SK-N-SH treated with all-trans-retinoic acid at 6 μM for 48 hours (cell line): ENCODE measurements around the gene SREBF2.

Experiments used
- ATAC-seq: fragments of 200-7000 bp; cut with Tn5 transposase; 3 replicates; pipeline ENCODE4 v1.9.1; 2020; ENCODE audit warnings: mild to moderate bottlenecking, moderate library complexity
- ARNTL ChIP-seq: fragments of 450-650 bp; formaldehyde crosslinking; IDR thresholded peaks from 2 replicates; pipeline ENCODE4 v1.5.0; 2020; ENCODE audit warnings: low read depth, mild to moderate bottlenecking, moderate library complexity, borderline replicate concordance
- BACH2 ChIP-seq: fragments of 250-450 bp; sonication (Bioruptor Pico); IDR thresholded peaks from 2 replicates; pipeline ENCODE4 v1.9.0; 2021; ENCODE audit warnings: mild to moderate bottlenecking, borderline replicate concordance
- CREB5 ChIP-seq: fragments of 250-450 bp; sonication (Bioruptor Pico); IDR thresholded peaks from 2 replicates; pipeline ENCODE4 v1.5.1; 2020; ENCODE audit warnings: low read depth, mild to moderate bottlenecking, moderate library complexity
- CSDC2 ChIP-seq: fragments of 250-450 bp; sonication (Bioruptor Pico); IDR thresholded peaks from 2 replicates; pipeline ENCODE4 v1.5.0; 2020; ENCODE audit warnings: mild to moderate bottlenecking, moderate library complexity
- GLIS3 ChIP-seq: fragments of 250-450 bp; sonication (Bioruptor Pico); IDR thresholded peaks from 2 replicates; pipeline ENCODE4 v1.5.0; 2020; ENCODE audit warnings: mild to moderate bottlenecking, moderate library complexity
- OSR1 ChIP-seq: fragments of 250-450 bp; sonication (Bioruptor Pico); IDR thresholded peaks from 2 replicates; pipeline ENCODE4 v1.8.0; 2022; ENCODE audit warnings: moderate library complexity, mild to moderate bottlenecking, inconsistent platforms
- PATZ1 ChIP-seq: fragments of 250-450 bp; sonication (Bioruptor Pico); IDR thresholded peaks from 2 replicates; pipeline ENCODE4 v1.8.0; 2020; ENCODE audit warnings: mild to moderate bottlenecking, moderate library complexity, borderline replicate concordance
- POU6F1 ChIP-seq: fragments of 250-450 bp; sonication (Bioruptor Pico); IDR thresholded peaks from 2 replicates; pipeline ENCODE4 v1.8.0; 2021; ENCODE audit warnings: low read depth, mild to moderate bottlenecking, moderate library complexity, borderline replicate concordance
- PPARA ChIP-seq: fragments of 250-450 bp; sonication (Bioruptor Pico); IDR thresholded peaks from 2 replicates; pipeline ENCODE4 v1.5.0; 2020; ENCODE audit warnings: mild to moderate bottlenecking, borderline replicate concordance
- RARB ChIP-seq: fragments of 250-450 bp; sonication (Bioruptor Pico); IDR thresholded peaks from 2 replicates; pipeline ENCODE4 v1.8.0; 2021; ENCODE audit warnings: mild to moderate bottlenecking, moderate library complexity
- SNAI2 ChIP-seq: fragments of 250-450 bp; sonication (Bioruptor Pico); IDR thresholded peaks from 2 replicates; pipeline ENCODE4 v1.5.0; 2020; ENCODE audit warnings: mild to moderate bottlenecking, moderate library complexity
- TCF4 ChIP-seq: fragments of 250-450 bp; sonication (Bioruptor Pico); IDR thresholded peaks from 2 replicates; pipeline ENCODE4 v1.8.0; 2021; ENCODE audit warnings: mild to moderate bottlenecking, moderate library complexity, borderline replicate concordance
- TSHZ2 ChIP-seq: fragments of 250-450 bp; sonication (Bioruptor Pico); IDR thresholded peaks from 2 replicates; pipeline ENCODE4 v1.5.0; 2020; ENCODE audit warnings: mild to moderate bottlenecking, moderate library complexity
- ZC3H10 ChIP-seq: fragments of 250-450 bp; sonication (Bioruptor Pico); IDR thresholded peaks from 2 replicates; pipeline ENCODE4 v1.5.1; 2021; ENCODE audit warnings: mild to moderate bottlenecking, moderate library complexity
- ZFP3 ChIP-seq: fragments of 250-450 bp; sonication (Bioruptor Pico); IDR thresholded peaks from 2 replicates; pipeline ENCODE4 v1.5.0; 2020; ENCODE audit warnings: mild to moderate bottlenecking, moderate library complexity
- ZNF565 ChIP-seq: fragments of 450-650 bp; formaldehyde crosslinking; conservative IDR thresholded peaks from 2 replicates; pipeline ENCODE4 v1.5.0; 2020; ENCODE audit warnings: low read depth, mild to moderate bottlenecking, moderate library complexity
- ZNF70 ChIP-seq: fragments of 450-650 bp; formaldehyde crosslinking; IDR thresholded peaks from 2 replicates; pipeline ENCODE4 v1.5.0; 2020; ENCODE audit warnings: mild to moderate bottlenecking, moderate library complexity
- ZNF8 ChIP-seq: fragments of 450-650 bp; formaldehyde crosslinking; IDR thresholded peaks from 2 replicates; pipeline ENCODE4 v1.5.0; 2020; ENCODE audit warnings: mild to moderate bottlenecking, moderate library complexity

The SREBF2 gene

GRCh38 chr22:41934284-41935014 lies 101.5 kb downstream of the SREBF2 start:
- no peak for TF ChIP-seq SNAI2 (CRISPR knock-in tag)
- TF ChIP-seq GLIS3 (CRISPR knock-in tag): no peak
- no peak for ATAC-seq

GRCh38 chr22:41935015-41935351 lies 102.1 kb downstream of the SREBF2 start:
- ATAC-seq: no peak
- TF ChIP-seq OSR1 (CRISPR knock-in tag) (no peak), CSDC2 (CRISPR knock-in tag) (no peak), TCF4 (CRISPR knock-in tag) (no peak), POU6F1 (CRISPR knock-in tag) (no peak), PATZ1 (CRISPR knock-in tag) (no peak), TSHZ2 (no peak), ZFP3 (CRISPR knock-in tag) (no peak), BACH2 (no peak)

GRCh38 chr22:41935509-41935908 lies 102.6 kb downstream of the SREBF2 start:
- no peak for ATAC-seq
- TF ChIP-seq ZC3H10 (CRISPR knock-in tag) (no peak), TSHZ2 (no peak), ARNTL (CRISPR knock-in tag) (no peak), ZNF565 (CRISPR knock-in tag) (no peak), ZNF8 (CRISPR knock-in tag) (no peak), POU6F1 (CRISPR knock-in tag) (no peak), ZNF70 (CRISPR knock-in tag) (no peak), BACH2 (no peak), OSR1 (CRISPR knock-in tag) (no peak), CREB5 (CRISPR knock-in tag) (no peak), RARB (no peak), PPARA (no peak)
